HFF-Myc (cell line): ENCODE data around the gene IRS2.

Experiments
- DNase-seq: peaks from one replicate; pipeline ENCODE4 v3.0.0-alpha.2; 2011; ENCODE audit warnings: low read depth; ENCODE audit errors: extremely low read depth
- H3K4me3 ChIP-seq: replicated peaks from 2 replicates; pipeline ENCODE4 v1.5.1; 2011; ENCODE audit warnings: low read depth, mild to moderate bottlenecking, control low read depth, low read length
- CTCF ChIP-seq: IDR thresholded peaks from 2 replicates; pipeline ENCODE4 v1.5.1; 2012; ENCODE audit warnings: mild to moderate bottlenecking, low read depth, low read length, control low read depth; ENCODE audit errors: missing control alignments

Gene IRS2

DNA sequence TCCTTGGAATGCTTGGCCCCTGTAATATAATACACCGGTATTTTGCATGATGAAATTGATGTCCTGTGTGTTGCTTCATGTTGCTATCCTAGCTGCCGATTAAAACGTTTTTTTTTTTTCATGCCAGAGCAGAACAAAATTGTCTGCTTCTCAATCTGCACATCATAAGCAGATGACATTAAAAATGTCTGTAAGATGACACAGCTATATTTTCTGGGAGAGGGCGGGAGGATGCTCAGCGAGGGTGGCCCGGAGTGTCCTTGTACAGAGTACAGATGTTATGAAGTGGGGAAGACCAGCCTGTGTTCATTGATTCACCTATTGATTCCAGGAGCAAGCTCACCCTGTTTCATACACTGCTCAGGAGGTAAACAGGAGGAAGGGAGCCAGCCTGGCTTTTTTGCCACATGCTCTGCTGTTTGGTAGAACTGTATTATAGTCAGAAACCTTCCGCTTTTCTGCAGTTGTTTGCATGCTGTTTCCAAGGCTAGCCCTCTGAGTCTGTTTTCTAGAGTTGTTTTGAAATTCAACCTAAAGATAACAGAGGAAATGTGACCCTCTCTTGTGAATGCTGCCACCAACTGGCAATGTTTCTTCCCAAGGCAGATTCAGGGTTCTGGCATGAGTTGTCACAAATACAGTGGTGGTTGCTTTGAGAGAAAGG lies 4.7 kb upstream of the IRS2 start:
- no peak overlapping the region for H3K4me3 ChIP-seq
- DNase-seq = no peak
- TF ChIP-seq CTCF = peak; percentile 50

DNA sequence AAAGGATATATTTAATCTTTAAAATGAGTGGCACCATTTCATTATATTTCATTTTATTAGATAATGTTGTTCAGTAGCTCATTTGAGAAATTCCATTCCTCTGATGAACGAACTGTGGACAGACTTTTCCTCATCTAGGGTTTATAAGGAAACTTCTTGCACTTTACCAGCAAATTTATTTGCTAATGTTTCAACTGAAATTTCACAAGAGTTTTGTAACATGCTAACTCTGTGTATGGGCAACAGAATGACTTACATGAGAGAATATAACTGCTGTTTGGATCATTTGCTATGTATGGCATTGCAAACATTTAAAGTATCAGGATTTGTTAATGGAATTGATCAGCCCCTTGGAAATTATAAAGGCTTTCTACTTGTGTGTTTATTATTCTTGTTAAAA lies 3.7 kb upstream of the IRS2 start:
- no peak overlapping the region for H3K4me3 ChIP-seq
- no peak for TF ChIP-seq CTCF
- DNase-seq = no peak

DNA sequence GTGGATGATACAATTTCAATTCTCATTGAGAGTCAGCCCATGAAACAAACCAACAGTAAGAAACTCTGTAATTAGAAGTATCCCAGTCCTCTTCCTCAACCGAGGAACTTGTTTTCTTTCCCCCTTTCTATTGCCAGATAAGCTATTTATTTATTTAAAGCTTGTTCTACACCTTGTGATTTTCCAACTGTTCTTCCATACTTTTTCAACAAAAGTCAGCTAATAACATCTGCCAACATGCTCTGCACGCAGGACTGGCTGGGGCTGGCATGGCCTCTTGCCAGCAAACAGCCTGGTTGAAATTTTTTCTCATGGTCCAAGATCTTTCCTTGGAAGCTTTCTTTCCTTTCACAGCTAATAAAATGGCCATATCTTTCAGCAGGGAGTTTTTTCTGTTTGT lies 2.9 kb upstream of the IRS2 start:
- DNase-seq = no peak
- no peak overlapping the region for H3K4me3 ChIP-seq

GRCh38 chr13:109788372-109789111 lies 2.2 kb upstream of the IRS2 start:
- DNase-seq = no peak
- H3K4me3 ChIP-seq = no peak overlapping the region
- no peak for TF ChIP-seq CTCF

More for the DNA sequence above, 2.9 kb upstream of the IRS2 start:
- TF ChIP-seq CTCF = no peak

DNA sequence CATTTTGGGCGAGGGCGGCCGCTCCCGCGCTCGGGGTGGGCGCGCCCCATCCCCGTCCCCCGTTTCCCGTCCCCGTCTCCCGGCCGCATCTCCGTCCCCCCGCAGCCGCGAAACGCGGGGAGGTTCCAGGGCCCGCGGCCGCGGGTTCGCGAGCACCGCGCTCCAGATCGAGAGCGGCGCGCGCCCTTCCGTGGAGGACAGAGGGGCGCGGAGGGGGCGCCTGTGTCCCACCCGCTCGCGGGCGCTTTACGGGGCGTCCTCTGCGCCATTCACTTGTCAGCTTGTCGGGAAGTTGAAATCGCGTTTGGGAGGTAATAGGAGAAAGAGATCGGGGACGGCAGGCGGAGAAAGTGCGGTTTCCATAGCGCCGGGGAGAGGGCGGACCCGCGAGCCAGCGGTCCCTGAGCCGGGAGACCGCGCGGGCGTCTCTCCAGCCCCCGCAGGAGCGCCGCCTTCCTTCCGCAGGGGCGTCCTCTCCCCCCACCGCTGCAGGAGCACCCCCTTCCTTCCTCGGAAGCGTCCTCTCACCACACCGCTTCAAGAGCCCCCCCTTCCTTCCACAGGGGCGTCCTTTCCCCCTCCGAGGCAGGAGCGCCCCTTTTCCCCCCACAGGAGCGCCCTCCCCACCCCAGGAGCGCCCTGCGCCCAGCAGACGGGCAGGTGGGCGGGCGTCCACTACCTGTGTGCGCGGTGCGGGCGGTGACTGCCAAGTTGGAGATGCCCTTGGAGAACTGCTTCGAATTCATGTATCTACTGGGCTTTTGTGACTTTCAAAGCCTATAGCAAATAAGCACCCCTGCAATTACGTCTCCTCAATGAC lies 962 bp upstream of the IRS2 start:
- TF ChIP-seq CTCF = no peak
- peak overlapping the region; percentile 73 for H3K4me3 ChIP-seq
- DNase-seq = no peak

GRCh38 chr13:109785892-109786450 lies 412 bp downstream of the IRS2 start:
- no peak for DNase-seq
- TF ChIP-seq CTCF = no peak
- H3K4me3 ChIP-seq = peak overlapping the region; percentile 73
